HG03108 (cell line): Measurements from ENCODE around the gene MVB12B.
A peak's percentile ranks its signal among the peaks of the same experiment; 100 is the strongest.
"Not testable (repeated sequence)": the region's sequence is repeated elsewhere in the genome, so short reads cannot be mapped to it uniquely, and the experiment has no call there.

Experiments
- ATAC-seq: cut with Tn5 transposase; IDR thresholded peaks from one replicate; pipeline ENCODE4 v1.9.1; 2021; ENCODE audit warnings: moderate library complexity; ENCODE audit not compliant: unreplicated experiment

Gene MVB12B

GRCh38 chr9:126464694-126465441 is 138.2 kb downstream of the MVB12B start:
- ATAC-seq = no peak

- ATAC-seq = no peak
Observed at GRCh38 chr9:126465977-126466376, 139.3 kb downstream of the MVB12B start.

GRCh38 chr9:126468141-126468825 is 141.7 kb downstream of the MVB12B start:
- no peak for ATAC-seq

GRCh38 chr9:126470241-126470993 is 143.8 kb downstream of the MVB12B start:
- peak; percentile 30 for ATAC-seq

- peak; percentile 70 for ATAC-seq
Observed at GRCh38 chr9:126471084-126471624, 144.5 kb downstream of the MVB12B start.

- no peak for ATAC-seq
Observed at GRCh38 chr9:126472198-126472947, 145.7 kb downstream of the MVB12B start.

- no peak for ATAC-seq
Observed at GRCh38 chr9:126472948-126473298, 146.3 kb downstream of the MVB12B start.

GRCh38 chr9:126474206-126474765 is 147.7 kb downstream of the MVB12B start:
- no peak for ATAC-seq

GRCh38 chr9:126474786-126475485 is 148.3 kb downstream of the MVB12B start:
- ATAC-seq = no peak

- no peak for ATAC-seq
Observed at GRCh38 chr9:126475933-126476555, 149.4 kb downstream of the MVB12B start.

- not testable (repeated sequence) for ATAC-seq
Observed at GRCh38 chr9:126477432-126477831, 150.8 kb downstream of the MVB12B start.

- ATAC-seq = no peak
Observed at GRCh38 chr9:126478216-126478981, 151.8 kb downstream of the MVB12B start.

GRCh38 chr9:126479515-126479914 is 152.9 kb downstream of the MVB12B start:
- ATAC-seq = no peak

GRCh38 chr9:126480813-126481212 is 154.2 kb downstream of the MVB12B start:
- ATAC-seq = no peak

GRCh38 chr9:126481862-126482261 is 155.2 kb downstream of the MVB12B start:
- ATAC-seq = no peak

GRCh38 chr9:126482361-126483044 is 155.9 kb downstream of the MVB12B start:
- ATAC-seq = no peak

- no peak for ATAC-seq
Observed at GRCh38 chr9:126483468-126484073, 156.9 kb downstream of the MVB12B start.

- no peak for ATAC-seq
Observed at GRCh38 chr9:126485662-126486061, 159.0 kb downstream of the MVB12B start.
